Epidermal melanocyte (primary cell): ENCODE results near the gene ENTPD3.
A peak's percentile ranks its signal among the peaks of the same experiment; 100 is the strongest.

Source experiments
- DNase-seq: peaks from one replicate; pipeline ENCODE4 v3.0.0; 2011; ENCODE audit warnings: low spot score; ENCODE audit not compliant: insufficient read length

Gene ENTPD3

GRCh38 chr3:40404591-40405198, 17.7 kb downstream of the ENTPD3 start:
- no peak for DNase-seq

GRCh38 chr3:40407007-40407406, 20.0 kb downstream of the ENTPD3 start:
- DNase-seq = no peak

- DNase-seq = no peak
These were observed 20.6 kb downstream of the ENTPD3 start for GRCh38 chr3:40407611-40408010.

- no peak for DNase-seq
These were observed 27.3 kb downstream of the ENTPD3 start for GRCh38 chr3:40414270-40414669.

GRCh38 chr3:40417845-40418543, 31.0 kb downstream of the ENTPD3 start:
- DNase-seq = no peak

- no peak for DNase-seq
These were observed 35.9 kb downstream of the ENTPD3 start for GRCh38 chr3:40422861-40423260.

GRCh38 chr3:40427045-40427669, 40.2 kb downstream of the ENTPD3 start:
- no peak for DNase-seq

GRCh38 chr3:40432793-40433192, 45.8 kb downstream of the ENTPD3 start:
- DNase-seq = no peak

GRCh38 chr3:40437889-40438288, 50.9 kb downstream of the ENTPD3 start:
- DNase-seq = no peak

GRCh38 chr3:40445062-40445461, 58.1 kb downstream of the ENTPD3 start:
- DNase-seq = no peak

- no peak for DNase-seq
These were observed 58.9 kb downstream of the ENTPD3 start for GRCh38 chr3:40445880-40446279.

GRCh38 chr3:40450438-40450837, 63.5 kb downstream of the ENTPD3 start:
- no peak for DNase-seq

GRCh38 chr3:40451551-40451950, 64.6 kb downstream of the ENTPD3 start:
- no peak for DNase-seq

- no peak for DNase-seq
These were observed 65.1 kb downstream of the ENTPD3 start for GRCh38 chr3:40452057-40452456.

- DNase-seq = no peak
These were observed 65.5 kb downstream of the ENTPD3 start for GRCh38 chr3:40452562-40452875.

GRCh38 chr3:40452876-40453730, 66.1 kb downstream of the ENTPD3 start:
- peak; percentile 96 for DNase-seq

GRCh38 chr3:40453933-40454332, 66.9 kb downstream of the ENTPD3 start:
- no peak for DNase-seq

- no peak for DNase-seq
These were observed 68.3 kb downstream of the ENTPD3 start for GRCh38 chr3:40455328-40455727.

GRCh38 chr3:40456279-40456939, 69.4 kb downstream of the ENTPD3 start:
- no peak for DNase-seq

- peak; percentile 94 for DNase-seq
These were observed 70.2 kb downstream of the ENTPD3 start, which contains the start of gene RPL14 for GRCh38 chr3:40456940-40457823. Gene RPL14 (plus strand): TSS chr3:40457339. CDS start chr3:40457472, 133 bp downstream.
